ENCODE measurements around the gene LDB3. TPM values are rescaled to one million over a fixed set of nuclear protein-coding genes. Genes with fewer than 3 reads are reported as not detected.
"Not testable (repeated sequence)": the region's sequence is repeated elsewhere in the genome, so short reads cannot be mapped to it uniquely, and the experiment has no call there.

Gene LDB3
- total RNA-seq, 4 donors from 2014 or later = 0.44 to 3.2 (median 0.98) TPM; not detected in 1

DNA sequence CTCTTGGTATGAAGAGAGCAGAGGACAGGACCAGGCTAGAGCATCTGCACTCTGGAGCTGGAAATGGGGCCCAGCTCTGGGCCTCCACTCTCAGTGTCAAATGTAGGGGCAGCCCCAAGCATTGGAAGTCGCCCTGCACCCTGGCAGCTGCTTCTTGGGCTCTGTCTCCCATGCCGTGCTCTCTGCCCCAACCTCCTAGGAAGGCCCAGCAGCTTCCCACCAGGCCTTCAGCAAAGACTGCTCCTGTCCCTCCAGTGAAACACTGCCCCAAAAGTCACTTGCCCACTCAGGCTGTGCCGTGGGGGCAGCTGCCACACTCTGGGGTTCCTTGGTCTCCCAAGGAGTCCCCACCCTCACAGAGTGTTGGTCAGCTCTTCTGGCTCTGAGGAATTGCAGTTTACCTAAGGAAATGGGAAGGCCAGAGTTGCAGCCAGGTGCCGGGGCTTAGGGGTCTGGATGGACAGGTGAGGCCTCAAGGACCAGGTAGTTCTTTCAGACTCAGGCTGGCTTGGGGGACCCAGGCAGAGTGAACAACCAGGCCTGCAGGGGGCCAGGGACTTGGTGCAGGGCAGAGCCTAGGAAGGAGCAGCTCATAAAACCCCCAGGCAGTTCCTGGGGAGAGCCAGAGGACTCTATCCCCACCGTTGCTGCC lies 23.4 kb upstream of the LDB3 start:
- no peaks in the 10 kb centered on the region for H3K36me3 ChIP-seq
- peak in 1 of 2 donors; percentile 53 for DNase-seq (ENCODE audit: low spot score in 2 of 2)
- WGBS = 77% methylated on average over 3 of the region's 5 CpGs
- peak overlapping the region; percentile 87 for H3K27ac ChIP-seq
- TF ChIP-seq POLR2A (IDR thresholded peaks at IDR 0.05) (no peak), POLR2AphosphoS5 (IDR thresholded peaks at IDR 0.05) (no peak)
- H3K4me3 ChIP-seq = no peak overlapping the region
- H3K4me1 ChIP-seq = peaks cover 41% of the 10 kb centered on the region
- no peaks in the 10 kb centered on the region for H3K9me3 ChIP-seq
- no peaks in the 10 kb centered on the region for H3K27me3 ChIP-seq

DNA sequence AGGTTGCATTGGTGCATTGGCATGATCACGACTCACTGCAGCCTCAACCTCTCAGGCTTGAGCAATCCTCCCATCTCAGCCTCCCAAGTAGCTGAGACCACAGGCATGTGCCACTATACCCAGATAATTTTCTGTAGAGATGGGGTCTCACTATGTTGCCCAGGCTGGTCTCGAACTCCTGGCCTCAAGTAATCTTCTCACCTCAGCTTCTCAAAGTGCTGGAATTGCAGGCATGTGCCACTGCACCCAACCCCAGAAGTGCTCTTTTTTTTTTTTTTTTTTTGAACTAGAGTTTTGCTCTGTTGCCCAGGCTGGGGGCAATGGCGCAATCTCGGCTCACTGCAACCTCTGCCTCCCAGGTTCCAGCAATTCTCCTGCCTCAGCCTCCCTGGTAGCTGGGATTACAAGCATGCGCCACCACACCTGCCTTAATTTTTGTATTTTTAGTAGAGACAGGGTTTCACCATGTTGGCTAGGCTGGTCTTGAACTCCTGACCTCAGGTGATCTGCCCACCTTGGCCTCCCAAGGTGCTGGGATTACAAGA lies 22.6 kb upstream of the LDB3 start:
- 94% methylated on average over 5 of the region's 5 CpGs for WGBS
- not testable (repeated sequence) for H3K4me3 ChIP-seq
- peak overlapping the region; percentile 87 for H3K27ac ChIP-seq

GRCh38 chr10:86646532-86646931 lies 21.8 kb upstream of the LDB3 start:
- peak in 1 of 2 donors; percentile 40 for DNase-seq (ENCODE audit: low spot score in 2 of 2)
- whole genome bisulfite sequencing = 91% methylated on average over 5 of the region's 5 CpGs
- H3K27me3 ChIP-seq = no peaks in the 10 kb centered on the region
- H3K4me3 ChIP-seq = no peak overlapping the region
- peaks cover 43% of the 10 kb centered on the region for H3K4me1 ChIP-seq
- no peaks in the 10 kb centered on the region for H3K9me3 ChIP-seq
- TF ChIP-seq EP300 (IDR thresholded peaks at IDR 0.05) (no peak), POLR2AphosphoS5 (IDR thresholded peaks at IDR 0.05) (no peak), POLR2A (IDR thresholded peaks at IDR 0.05) (no peak)
- TF ChIP-seq, protein P1, sequence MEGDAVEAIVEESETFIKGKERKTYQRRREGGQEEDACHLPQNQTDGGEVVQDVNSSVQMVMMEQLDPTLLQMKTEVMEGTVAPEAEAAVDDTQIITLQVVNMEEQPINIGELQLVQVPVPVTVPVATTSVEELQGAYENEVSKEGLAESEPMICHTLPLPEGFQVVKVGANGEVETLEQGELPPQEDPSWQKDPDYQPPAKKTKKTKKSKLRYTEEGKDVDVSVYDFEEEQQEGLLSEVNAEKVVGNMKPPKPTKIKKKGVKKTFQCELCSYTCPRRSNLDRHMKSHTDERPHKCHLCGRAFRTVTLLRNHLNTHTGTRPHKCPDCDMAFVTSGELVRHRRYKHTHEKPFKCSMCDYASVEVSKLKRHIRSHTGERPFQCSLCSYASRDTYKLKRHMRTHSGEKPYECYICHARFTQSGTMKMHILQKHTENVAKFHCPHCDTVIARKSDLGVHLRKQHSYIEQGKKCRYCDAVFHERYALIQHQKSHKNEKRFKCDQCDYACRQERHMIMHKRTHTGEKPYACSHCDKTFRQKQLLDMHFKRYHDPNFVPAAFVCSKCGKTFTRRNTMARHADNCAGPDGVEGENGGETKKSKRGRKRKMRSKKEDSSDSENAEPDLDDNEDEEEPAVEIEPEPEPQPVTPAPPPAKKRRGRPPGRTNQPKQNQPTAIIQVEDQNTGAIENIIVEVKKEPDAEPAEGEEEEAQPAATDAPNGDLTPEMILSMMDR (IDR thresholded peaks at IDR 0.05) = no peak
- H3K36me3 ChIP-seq = no peaks in the 10 kb centered on the region
- no peak overlapping the region for H3K27ac ChIP-seq

More for the DNA sequence above, 22.6 kb upstream of the LDB3 start:
- not testable (repeated sequence) for H3K36me3 ChIP-seq; H3K27me3 ChIP-seq; H3K9me3 ChIP-seq; DNase-seq (ENCODE audit: low spot score in 2 of 2)
- H3K4me1 ChIP-seq = peaks cover 43% of the 10 kb centered on the region

DNA sequence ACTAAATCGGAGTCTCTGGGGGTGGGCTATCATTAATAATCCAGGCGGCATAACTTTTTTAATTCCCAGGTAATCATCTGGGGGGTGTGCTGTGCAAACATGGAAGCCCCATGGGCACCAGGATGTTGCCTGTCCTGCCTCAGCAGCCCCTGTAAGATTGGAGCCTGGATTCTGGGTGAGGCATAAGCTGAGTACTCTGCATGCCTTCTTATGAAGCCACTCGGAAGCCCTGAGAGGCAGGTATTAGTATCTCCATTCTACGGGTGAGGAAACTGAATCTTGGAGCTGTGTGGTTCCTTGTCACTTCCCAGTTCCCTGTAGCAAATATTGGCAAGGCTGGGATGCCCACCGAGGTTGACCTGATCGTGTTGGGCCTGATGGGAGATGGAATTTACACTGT lies 21.4 kb upstream of the LDB3 start:
- no peak for TF ChIP-seq EP300 (IDR thresholded peaks at IDR 0.05)
- TF ChIP-seq POLR2A (IDR thresholded peaks at IDR 0.05) = no peak
- no peak for TF ChIP-seq POLR2AphosphoS5 (IDR thresholded peaks at IDR 0.05)
- TF ChIP-seq, protein P1 (IDR thresholded peaks at IDR 0.05) = no peak
- Histone ChIP-seq H3K27ac (no peak overlapping the region), H3K4me3 (no peak overlapping the region), H3K27me3 (no peaks in the 10 kb centered on the region), H3K4me1 (peaks cover 43% of the 10 kb centered on the region), H3K9me3 (no peaks in the 10 kb centered on the region), H3K36me3 (no peaks in the 10 kb centered on the region)
- WGBS = 71% methylated on average over 6 of the region's 6 CpGs
- no peak for DNase-seq (ENCODE audit: low spot score in 2 of 2)

DNA sequence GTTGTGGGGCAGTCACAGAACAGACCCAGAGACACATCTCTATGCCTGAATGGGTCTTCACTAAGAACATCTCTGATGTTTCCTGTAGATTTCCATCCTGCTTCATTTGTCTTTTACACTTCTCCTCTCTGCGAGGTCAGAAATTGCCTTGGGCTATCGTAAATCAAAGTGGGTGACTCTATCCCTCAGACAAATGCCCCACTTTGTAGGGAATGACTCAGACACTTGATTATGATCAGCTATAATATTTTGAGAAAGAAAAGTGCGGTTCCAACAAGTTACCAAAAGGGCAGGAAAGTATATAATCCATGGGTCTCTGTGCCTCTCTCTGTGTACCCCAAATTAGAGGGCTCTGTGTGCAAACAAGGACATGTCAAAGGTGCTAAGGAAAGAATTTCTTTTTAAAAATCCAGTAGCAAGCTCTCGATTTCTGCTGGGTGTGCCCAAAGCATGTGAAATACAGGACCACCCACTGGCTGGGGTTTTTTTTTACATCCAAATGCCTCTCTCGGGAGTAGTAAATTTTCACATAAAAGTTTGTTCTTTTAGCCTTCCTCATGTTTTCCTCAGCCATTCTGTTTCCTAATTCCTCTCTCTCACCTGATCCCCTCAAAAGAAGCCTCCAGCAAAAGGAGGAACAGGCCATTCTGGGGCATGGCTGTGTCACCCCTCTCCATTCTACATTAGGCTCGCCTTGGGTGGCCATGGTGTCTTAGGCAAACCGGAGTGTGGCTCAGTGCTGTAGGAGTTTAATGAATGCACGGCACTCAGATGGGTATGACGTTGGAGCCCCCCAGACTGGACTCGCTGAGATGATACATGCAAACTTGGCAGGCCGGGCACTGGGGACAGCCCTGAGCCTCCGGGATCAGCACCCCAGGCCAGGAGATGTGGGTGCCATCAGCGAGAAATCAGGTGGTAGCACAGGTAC lies 20.3 kb upstream of the LDB3 start:
- no peak for TF ChIP-seq EP300 (IDR thresholded peaks at IDR 0.05)
- TF ChIP-seq, protein P1 (IDR thresholded peaks at IDR 0.05) = no peak
- DNase-seq (ENCODE audit: low spot score in 2 of 2) = peak; percentile 60 to 77
- no peak overlapping the region for H3K4me3 ChIP-seq
- peaks cover 40% of the 10 kb centered on the region for H3K4me1 ChIP-seq
- H3K9me3 ChIP-seq = no peaks in the 10 kb centered on the region
- H3K36me3 ChIP-seq = no peaks in the 10 kb centered on the region
- H3K27me3 ChIP-seq = no peaks in the 10 kb centered on the region
- 60% methylated on average over 13 of the region's 13 CpGs for WGBS
- H3K27ac ChIP-seq = peak overlapping the region; percentile 18
